ENCODE measurements around the gene SNRPA. TPM values are rescaled to one million over a fixed set of nuclear protein-coding genes. Genes with fewer than 3 reads are reported as not detected.
"Not testable (repeated sequence)": the region's sequence is repeated elsewhere in the genome, so short reads cannot be mapped to it uniquely, and the experiment has no call there.

SNRPA gene
- total RNA-seq, 1 experiment from 2014 or later, result 375 TPM

GRCh38 chr19:40719414-40719894 is 31.5 kb upstream of the SNRPA start:
- DNase-seq (ENCODE audit: low read depth), result no peak

- no peak for DNase-seq (ENCODE audit: low read depth)
Measured at GRCh38 chr19:40721140-40721486, 29.9 kb upstream of the SNRPA start.

- peak; percentile 17 for DNase-seq (ENCODE audit: low read depth)
Measured at GRCh38 chr19:40721936-40722661, 28.9 kb upstream of the SNRPA start.

- no peak for DNase-seq (ENCODE audit: low read depth)
Measured at GRCh38 chr19:40723661-40724254, 27.2 kb upstream of the SNRPA start.

- DNase-seq (ENCODE audit: low read depth), result no peak
Measured at GRCh38 chr19:40724315-40724714, 26.7 kb upstream of the SNRPA start.

GRCh38 chr19:40724855-40725254 is 26.1 kb upstream of the SNRPA start:
- no peak for DNase-seq (ENCODE audit: low read depth)

GRCh38 chr19:40726279-40726678 is 24.7 kb upstream of the SNRPA start:
- DNase-seq (ENCODE audit: low read depth), result no peak

- not testable (repeated sequence) for DNase-seq (ENCODE audit: low read depth)
Measured at GRCh38 chr19:40730065-40730464, 20.9 kb upstream of the SNRPA start.

GRCh38 chr19:40732304-40732703 is 18.7 kb upstream of the SNRPA start:
- not testable (repeated sequence) for DNase-seq (ENCODE audit: low read depth)

GRCh38 chr19:40733149-40733548 is 17.9 kb upstream of the SNRPA start:
- DNase-seq (ENCODE audit: low read depth), result no peak

- no peak for DNase-seq (ENCODE audit: low read depth)
Measured at GRCh38 chr19:40735013-40735771, 15.8 kb upstream of the SNRPA start.

- DNase-seq (ENCODE audit: low read depth), result no peak
Measured at GRCh38 chr19:40736661-40737060, 14.3 kb upstream of the SNRPA start.

GRCh38 chr19:40737102-40737644 is 13.8 kb upstream of the SNRPA start:
- no peak for DNase-seq (ENCODE audit: low read depth)

- no peak for DNase-seq (ENCODE audit: low read depth)
Measured at GRCh38 chr19:40739030-40739839, 11.8 kb upstream of the SNRPA start.

GRCh38 chr19:40739871-40740703 is 10.9 kb upstream of the SNRPA start:
- DNase-seq (ENCODE audit: low read depth), result no peak

- DNase-seq (ENCODE audit: low read depth), result no peak
Measured at GRCh38 chr19:40740747-40741146, 10.3 kb upstream of the SNRPA start.

- no peak for DNase-seq (ENCODE audit: low read depth)
Measured at GRCh38 chr19:40741527-40742390, 9.2 kb upstream of the SNRPA start.

GRCh38 chr19:40742477-40742876 is 8.5 kb upstream of the SNRPA start:
- DNase-seq (ENCODE audit: low read depth), result no peak

- no peak for DNase-seq (ENCODE audit: low read depth)
Measured at GRCh38 chr19:40742886-40743285, 8.1 kb upstream of the SNRPA start.

Measured in HT1080 (cell line).